Measurements from ENCODE around the gene SNTG2.

GRCh38 chr2:1209761-1210160, 259.1 kb downstream of the SNTG2 start:
- TF ChIP-seq, protein P1, sequence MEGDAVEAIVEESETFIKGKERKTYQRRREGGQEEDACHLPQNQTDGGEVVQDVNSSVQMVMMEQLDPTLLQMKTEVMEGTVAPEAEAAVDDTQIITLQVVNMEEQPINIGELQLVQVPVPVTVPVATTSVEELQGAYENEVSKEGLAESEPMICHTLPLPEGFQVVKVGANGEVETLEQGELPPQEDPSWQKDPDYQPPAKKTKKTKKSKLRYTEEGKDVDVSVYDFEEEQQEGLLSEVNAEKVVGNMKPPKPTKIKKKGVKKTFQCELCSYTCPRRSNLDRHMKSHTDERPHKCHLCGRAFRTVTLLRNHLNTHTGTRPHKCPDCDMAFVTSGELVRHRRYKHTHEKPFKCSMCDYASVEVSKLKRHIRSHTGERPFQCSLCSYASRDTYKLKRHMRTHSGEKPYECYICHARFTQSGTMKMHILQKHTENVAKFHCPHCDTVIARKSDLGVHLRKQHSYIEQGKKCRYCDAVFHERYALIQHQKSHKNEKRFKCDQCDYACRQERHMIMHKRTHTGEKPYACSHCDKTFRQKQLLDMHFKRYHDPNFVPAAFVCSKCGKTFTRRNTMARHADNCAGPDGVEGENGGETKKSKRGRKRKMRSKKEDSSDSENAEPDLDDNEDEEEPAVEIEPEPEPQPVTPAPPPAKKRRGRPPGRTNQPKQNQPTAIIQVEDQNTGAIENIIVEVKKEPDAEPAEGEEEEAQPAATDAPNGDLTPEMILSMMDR (IDR thresholded peaks at IDR 0.05): no peak
- TF ChIP-seq POLR2A (IDR thresholded peaks at IDR 0.05): no peak

Data from heart left ventricle (tissue), 13 donors.